Right atrium auricular region (tissue), 2 donors: ENCODE data around the gene KRTAP16-1. TPM values are rescaled to one million over a fixed set of nuclear protein-coding genes. Genes with fewer than 3 reads are reported as not detected.
"Not testable (repeated sequence)": the region's sequence is repeated elsewhere in the genome, so short reads cannot be mapped to it uniquely, and the experiment has no call there.

ENCODE experiments used
- DNase-seq: peaks from one replicate; pipeline ENCODE4 v3.0.0-alpha.2; 2019; ENCODE audit warnings: low spot score
- H3K27ac ChIP-seq, 2 donors: fragments of 200-600 bp; sonication (generic); 1 replicate in 1 of 2; 2 replicates in 1 of 2; pipeline ENCODE4 v1.5.1; 2016 to 2019
- H3K27me3 ChIP-seq, 2 donors: fragments of 200-600 bp; sonication (generic); one replicate each; pipeline versions ENCODE4 v1.5.1 to v1.6.0; 2017 to 2019
- H3K36me3 ChIP-seq: fragments of 200-600 bp; sonication (generic); one replicate; pipeline ENCODE4 v1.5.1; 2016
- H3K4me1 ChIP-seq, 2 donors: fragments of 200-600 bp; sonication (generic); one replicate each; pipeline versions ENCODE4 v1.5.1 to v1.6.0; 2017 to 2019
- H3K4me3 ChIP-seq, 2 donors: fragments of 200-600 bp; sonication (generic); 1 replicate in 1 of 2; 2 replicates in 1 of 2; pipeline ENCODE4 v1.5.1; 2017 to 2019; ENCODE audit warnings: mild to moderate bottlenecking in 1 of 2, moderate library complexity in 1 of 2
- H3K9me3 ChIP-seq, 2 donors: fragments of 200-600 bp; sonication (generic); one replicate each; pipeline ENCODE4 v1.5.1; 2019
- CTCF ChIP-seq, 2 donors: fragments of 200-600 bp; sonication (generic); IDR thresholded peaks; one replicate each; pipeline ENCODE4 v1.5.1; 2019; ENCODE audit warnings: antibody characterized with exemption in 2 of 2
- total RNA-seq, 2 donors: library from RNA; depleted of rRNA; stranded (reverse); fragments of >200 nt; gene quantifications; one replicate each; pipeline ENCODE4 v1.1.0, GENCODE V29; 2016

Gene KRTAP16-1
- total RNA-seq, 2 donors from 2014 or later = not detected

GRCh38 chr17:41287050-41287449 lies 22.1 kb downstream of the KRTAP16-1 start:
- H3K9me3 ChIP-seq = no peaks in the 10 kb centered on the region
- no peaks in the 10 kb centered on the region for H3K36me3 ChIP-seq
- no peak overlapping the region for H3K4me3 ChIP-seq
- TF ChIP-seq CTCF (IDR thresholded peaks at IDR 0.05) = no peak
- no peak for DNase-seq
- H3K27ac ChIP-seq = no peak overlapping the region
- H3K4me1 ChIP-seq = no peaks in the 10 kb centered on the region
- no peaks in the 10 kb centered on the region for H3K27me3 ChIP-seq

GRCh38 chr17:41284546-41284945 lies 24.6 kb downstream of the KRTAP16-1 start:
- Histone ChIP-seq H3K27me3 (no peaks in the 10 kb centered on the region), H3K36me3 (no peaks in the 10 kb centered on the region), H3K27ac (no peak overlapping the region), H3K9me3 (no peaks in the 10 kb centered on the region), H3K4me1 (no peaks in the 10 kb centered on the region), H3K4me3 (no peak overlapping the region)
- DNase-seq = no peak
- no peak for TF ChIP-seq CTCF (IDR thresholded peaks at IDR 0.05)

- Histone ChIP-seq H3K4me1 (no peaks in the 10 kb centered on the region), H3K9me3 (no peaks in the 10 kb centered on the region), H3K4me3 (no peak overlapping the region), H3K27ac (no peak overlapping the region), H3K27me3 (no peaks in the 10 kb centered on the region), H3K36me3 (no peaks in the 10 kb centered on the region)
- TF ChIP-seq CTCF (IDR thresholded peaks at IDR 0.05) = no peak
- no peak for DNase-seq
These were observed 25.1 kb downstream of the KRTAP16-1 start for GRCh38 chr17:41284043-41284442.

GRCh38 chr17:41278176-41278955 lies 30.7 kb downstream of the KRTAP16-1 start:
- Histone ChIP-seq H3K4me1 (no peaks in the 10 kb centered on the region), H3K36me3 (no peaks in the 10 kb centered on the region), H3K27ac (no peak overlapping the region), H3K27me3 (no peaks in the 10 kb centered on the region), H3K4me3 (no peak overlapping the region), H3K9me3 (no peaks in the 10 kb centered on the region)
- DNase-seq = no peak
- TF ChIP-seq CTCF (IDR thresholded peaks at IDR 0.05) = no peak

- not testable (repeated sequence) for H3K27ac ChIP-seq, H3K9me3 ChIP-seq
These were observed 33.4 kb downstream of the KRTAP16-1 start, which contains the start of gene KRTAP9-7 for GRCh38 chr17:41275648-41276190. Gene KRTAP9-7 (plus strand): TSS chr17:41275698. CDS start chr17:41275698, 0 bp downstream.

GRCh38 chr17:41271858-41272257 lies 37.3 kb downstream of the KRTAP16-1 start:
- TF ChIP-seq CTCF (IDR thresholded peaks at IDR 0.05) = no peak
- no peak for DNase-seq
- Histone ChIP-seq H3K36me3 (no peaks in the 10 kb centered on the region), H3K4me1 (no peaks in the 10 kb centered on the region), H3K9me3 (no peaks in the 10 kb centered on the region), H3K27me3 (no peaks in the 10 kb centered on the region), H3K27ac (no peak overlapping the region), H3K4me3 (no peak overlapping the region)

More at GRCh38 chr17:41275648-41276190, 33.4 kb downstream of the KRTAP16-1 start, which contains the start of gene KRTAP9-7:
- H3K4me3 ChIP-seq, H3K27me3 ChIP-seq, H3K4me1 ChIP-seq, H3K36me3 ChIP-seq, DNase-seq: not testable (repeated sequence)

- H3K27me3 ChIP-seq, H3K36me3 ChIP-seq, H3K9me3 ChIP-seq, H3K4me3 ChIP-seq, H3K4me1 ChIP-seq, DNase-seq, H3K27ac ChIP-seq: not testable (repeated sequence)
These were observed 37.8 kb downstream of the KRTAP16-1 start for GRCh38 chr17:41271323-41271722.
